Measurements from ENCODE around the gene YY1AP1.
"Not testable (repeated sequence)": the region's sequence is repeated elsewhere in the genome, so short reads cannot be mapped to it uniquely, and the experiment has no call there.

DNA sequence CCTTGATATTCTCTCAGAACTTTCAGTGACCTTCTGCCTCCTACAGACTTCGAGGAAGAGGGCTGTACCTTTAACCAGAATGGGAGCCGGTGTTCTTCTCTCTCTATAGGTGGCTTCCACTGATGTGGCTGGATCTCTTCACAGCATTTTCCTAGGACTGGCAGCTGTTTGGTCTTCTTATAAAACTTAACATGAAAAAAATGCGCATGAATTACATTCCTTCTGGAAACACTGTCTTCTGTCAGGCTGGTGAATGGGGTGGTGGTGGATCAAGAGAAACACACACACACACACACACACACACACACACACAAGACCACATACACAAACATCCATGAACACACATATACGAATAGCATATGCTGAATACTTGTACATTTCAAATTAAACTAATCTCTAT is 27.3 kb downstream of the YY1AP1 start:
- TF ChIP-seq, protein P1, sequence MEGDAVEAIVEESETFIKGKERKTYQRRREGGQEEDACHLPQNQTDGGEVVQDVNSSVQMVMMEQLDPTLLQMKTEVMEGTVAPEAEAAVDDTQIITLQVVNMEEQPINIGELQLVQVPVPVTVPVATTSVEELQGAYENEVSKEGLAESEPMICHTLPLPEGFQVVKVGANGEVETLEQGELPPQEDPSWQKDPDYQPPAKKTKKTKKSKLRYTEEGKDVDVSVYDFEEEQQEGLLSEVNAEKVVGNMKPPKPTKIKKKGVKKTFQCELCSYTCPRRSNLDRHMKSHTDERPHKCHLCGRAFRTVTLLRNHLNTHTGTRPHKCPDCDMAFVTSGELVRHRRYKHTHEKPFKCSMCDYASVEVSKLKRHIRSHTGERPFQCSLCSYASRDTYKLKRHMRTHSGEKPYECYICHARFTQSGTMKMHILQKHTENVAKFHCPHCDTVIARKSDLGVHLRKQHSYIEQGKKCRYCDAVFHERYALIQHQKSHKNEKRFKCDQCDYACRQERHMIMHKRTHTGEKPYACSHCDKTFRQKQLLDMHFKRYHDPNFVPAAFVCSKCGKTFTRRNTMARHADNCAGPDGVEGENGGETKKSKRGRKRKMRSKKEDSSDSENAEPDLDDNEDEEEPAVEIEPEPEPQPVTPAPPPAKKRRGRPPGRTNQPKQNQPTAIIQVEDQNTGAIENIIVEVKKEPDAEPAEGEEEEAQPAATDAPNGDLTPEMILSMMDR (IDR thresholded peaks at IDR 0.05): not testable (repeated sequence)
- TF ChIP-seq POLR2A (IDR thresholded peaks at IDR 0.05): not testable (repeated sequence)
